ENCODE measurements around the gene VPS13D. TPM values are rescaled to one million over a fixed set of nuclear protein-coding genes. Genes with fewer than 3 reads are reported as not detected.
"Not testable (repeated sequence)": the region's sequence is repeated elsewhere in the genome, so short reads cannot be mapped to it uniquely, and the experiment has no call there.

The VPS13D gene
- total RNA-seq, 2 donors from 2014 or later: 54.3 to 56.0 TPM

DNA sequence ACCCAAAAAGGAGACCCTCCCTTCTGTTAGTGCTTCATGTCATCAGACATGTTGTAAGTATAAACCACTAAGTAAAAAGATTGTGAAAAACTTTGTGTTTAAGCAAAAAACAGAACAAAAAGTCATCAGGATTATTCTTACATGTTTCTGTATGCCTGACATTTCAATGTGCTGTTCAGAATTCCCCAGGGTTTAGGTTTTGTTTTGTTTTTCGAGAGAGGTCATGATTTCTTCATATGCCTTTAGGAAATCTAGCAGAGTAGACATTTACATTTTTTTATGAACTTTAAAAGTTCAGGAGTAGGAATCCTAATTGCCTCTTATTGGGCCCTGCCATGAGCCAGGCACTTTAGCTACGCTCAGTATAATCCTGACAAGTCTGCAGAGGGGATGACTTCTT, 85.3 kb downstream of the VPS13D start:
- intact Hi-C loops (cut with DNase I): loop anchor here (5.0 to 10.0 kb wide), 2 partner anchors 307 to 340 kb away; no protein-coding TSS in a partner anchor
- no peaks in the 10 kb centered on the region for H3K9me3 ChIP-seq
- H3K36me3 ChIP-seq: no peaks in the 10 kb centered on the region
- no peak overlapping the region for H3K4me3 ChIP-seq
- DNase-seq: no peak
- H3K9ac ChIP-seq (ENCODE audit: low read depth in 2 of 2, low read length in 2 of 2): no peak overlapping the region
- TF ChIP-seq, protein P1, sequence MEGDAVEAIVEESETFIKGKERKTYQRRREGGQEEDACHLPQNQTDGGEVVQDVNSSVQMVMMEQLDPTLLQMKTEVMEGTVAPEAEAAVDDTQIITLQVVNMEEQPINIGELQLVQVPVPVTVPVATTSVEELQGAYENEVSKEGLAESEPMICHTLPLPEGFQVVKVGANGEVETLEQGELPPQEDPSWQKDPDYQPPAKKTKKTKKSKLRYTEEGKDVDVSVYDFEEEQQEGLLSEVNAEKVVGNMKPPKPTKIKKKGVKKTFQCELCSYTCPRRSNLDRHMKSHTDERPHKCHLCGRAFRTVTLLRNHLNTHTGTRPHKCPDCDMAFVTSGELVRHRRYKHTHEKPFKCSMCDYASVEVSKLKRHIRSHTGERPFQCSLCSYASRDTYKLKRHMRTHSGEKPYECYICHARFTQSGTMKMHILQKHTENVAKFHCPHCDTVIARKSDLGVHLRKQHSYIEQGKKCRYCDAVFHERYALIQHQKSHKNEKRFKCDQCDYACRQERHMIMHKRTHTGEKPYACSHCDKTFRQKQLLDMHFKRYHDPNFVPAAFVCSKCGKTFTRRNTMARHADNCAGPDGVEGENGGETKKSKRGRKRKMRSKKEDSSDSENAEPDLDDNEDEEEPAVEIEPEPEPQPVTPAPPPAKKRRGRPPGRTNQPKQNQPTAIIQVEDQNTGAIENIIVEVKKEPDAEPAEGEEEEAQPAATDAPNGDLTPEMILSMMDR (IDR thresholded peaks at IDR 0.05): no peak
- H3K4me1 ChIP-seq: no peaks in the 10 kb centered on the region
- no peaks in the 10 kb centered on the region for H3K27me3 ChIP-seq
- H3K27ac ChIP-seq: no peak overlapping the region

- Histone ChIP-seq H3K27me3 (no peaks in the 10 kb centered on the region), H3K27ac (no peak overlapping the region), H3K4me3 (no peak overlapping the region), H3K9me3 (no peaks in the 10 kb centered on the region), H3K9ac (ENCODE audit: low read depth in 2 of 2, low read length in 2 of 2) (no peak overlapping the region), H3K4me1 (no peaks in the 10 kb centered on the region), H3K36me3 (no peaks in the 10 kb centered on the region)
- no peak for DNase-seq
- intact Hi-C loops (cut with DNase I): loop anchor here (5.0 to 10.0 kb wide), 2 partner anchors 306 to 338 kb away; no protein-coding TSS in a partner anchor
- TF ChIP-seq, protein P1 (IDR thresholded peaks at IDR 0.05): no peak
These were observed 86.5 kb downstream of the VPS13D start for GRCh38 chr1:12316331-12316730.

- no peak for DNase-seq
- Histone ChIP-seq H3K4me1 (no peaks in the 10 kb centered on the region), H3K4me3 (no peak overlapping the region), H3K27ac (no peak overlapping the region), H3K27me3 (no peaks in the 10 kb centered on the region), H3K9me3 (no peaks in the 10 kb centered on the region), H3K9ac (ENCODE audit: low read depth in 2 of 2, low read length in 2 of 2) (no peak overlapping the region), H3K36me3 (no peaks in the 10 kb centered on the region)
- intact Hi-C loops (cut with DNase I): no loop called here
- TF ChIP-seq, protein P1 (IDR thresholded peaks at IDR 0.05): no peak
These were observed 90.7 kb downstream of the VPS13D start for GRCh38 chr1:12320486-12320885.

GRCh38 chr1:12324423-12324822, 94.6 kb downstream of the VPS13D start:
- H3K4me3 ChIP-seq: no peak overlapping the region
- no peaks in the 10 kb centered on the region for H3K27me3 ChIP-seq
- H3K36me3 ChIP-seq: no peaks in the 10 kb centered on the region
- TF ChIP-seq, protein P1 (IDR thresholded peaks at IDR 0.05): no peak
- intact Hi-C loops (cut with DNase I): no loop called here
- no peaks in the 10 kb centered on the region for H3K9me3 ChIP-seq
- H3K9ac ChIP-seq (ENCODE audit: low read depth in 2 of 2, low read length in 2 of 2): no peak overlapping the region
- no peaks in the 10 kb centered on the region for H3K4me1 ChIP-seq
- DNase-seq: no peak
- no peak overlapping the region for H3K27ac ChIP-seq

- H3K9me3 ChIP-seq; H3K4me3 ChIP-seq; H3K9ac ChIP-seq (ENCODE audit: low read depth in 2 of 2, low read length in 2 of 2); intact Hi-C loops (cut with DNase I); DNase-seq; H3K27me3 ChIP-seq; H3K36me3 ChIP-seq; H3K4me1 ChIP-seq; H3K27ac ChIP-seq: not testable (repeated sequence)
These were observed 95.1 kb downstream of the VPS13D start for GRCh38 chr1:12324973-12325372.

- Histone ChIP-seq H3K9ac (ENCODE audit: low read depth in 2 of 2, low read length in 2 of 2) (no peak overlapping the region), H3K4me1 (no peaks in the 10 kb centered on the region), H3K4me3 (no peak overlapping the region), H3K9me3 (no peaks in the 10 kb centered on the region), H3K36me3 (no peaks in the 10 kb centered on the region), H3K27ac (no peak overlapping the region), H3K27me3 (no peaks in the 10 kb centered on the region)
- no peak for DNase-seq
- TF ChIP-seq, protein P1 (IDR thresholded peaks at IDR 0.05): no peak
- intact Hi-C loops (cut with DNase I): no loop called here
These were observed 97.2 kb downstream of the VPS13D start for GRCh38 chr1:12326986-12327385.

Data from colonic mucosa (tissue), 4 donors.